NCI-H446 treated with DMSO at 0.1 percent for 48 hours (cell line): ENCODE results near the gene KMT2B.
"Not testable (repeated sequence)": the region's sequence is repeated elsewhere in the genome, so short reads cannot be mapped to it uniquely, and the experiment has no call there.

Experiments
- DNase-seq: peaks from one replicate; lab custom pipeline; 2025; lab: John Stamatoyannopoulos, UW

Gene KMT2B

DNA sequence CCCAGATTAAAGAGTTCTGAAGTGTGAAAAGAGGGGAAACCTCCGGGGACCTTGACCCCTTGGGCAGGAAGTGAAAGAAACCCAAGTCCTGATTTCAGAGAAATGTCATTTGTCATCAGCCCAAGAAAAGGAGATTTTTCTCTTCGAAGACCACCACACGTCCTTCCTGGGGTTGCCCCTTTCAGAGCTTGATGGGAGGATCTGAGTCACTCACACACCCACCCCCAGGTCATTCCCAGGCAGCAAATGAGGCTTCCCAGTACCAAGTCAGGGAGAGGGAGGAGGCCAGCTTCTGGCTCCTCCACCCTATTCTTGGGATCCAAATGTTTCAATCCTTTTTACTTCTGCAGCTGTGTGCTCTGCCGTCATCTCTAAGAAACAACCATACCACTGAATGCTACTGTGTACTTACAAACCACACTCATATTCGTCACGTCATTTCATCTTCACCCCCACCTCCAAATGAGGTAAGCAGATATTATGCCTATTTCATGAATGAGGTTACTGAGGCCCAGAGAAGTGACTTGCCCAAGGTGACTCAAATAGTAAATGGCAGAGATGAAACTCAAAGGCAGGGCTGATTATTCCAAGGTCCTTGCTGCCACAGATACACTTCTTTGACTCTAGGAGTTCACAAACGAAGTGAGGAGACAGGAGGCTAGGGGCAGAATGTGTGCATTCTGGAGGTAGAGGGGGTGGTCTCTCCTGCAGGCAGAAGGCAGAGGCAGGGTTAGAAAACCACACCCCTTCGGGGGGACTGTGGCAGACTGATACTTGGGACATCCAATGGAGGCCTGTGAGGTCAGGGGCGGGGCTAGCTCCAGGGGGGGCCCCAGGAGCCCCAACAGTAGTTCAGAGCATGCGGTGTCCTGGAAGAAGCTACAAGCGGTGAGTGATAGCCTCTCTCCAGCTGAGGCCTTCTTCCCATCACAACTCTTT, 5.0 kb upstream of the KMT2B start:
- DNase-seq, result no peak

DNA sequence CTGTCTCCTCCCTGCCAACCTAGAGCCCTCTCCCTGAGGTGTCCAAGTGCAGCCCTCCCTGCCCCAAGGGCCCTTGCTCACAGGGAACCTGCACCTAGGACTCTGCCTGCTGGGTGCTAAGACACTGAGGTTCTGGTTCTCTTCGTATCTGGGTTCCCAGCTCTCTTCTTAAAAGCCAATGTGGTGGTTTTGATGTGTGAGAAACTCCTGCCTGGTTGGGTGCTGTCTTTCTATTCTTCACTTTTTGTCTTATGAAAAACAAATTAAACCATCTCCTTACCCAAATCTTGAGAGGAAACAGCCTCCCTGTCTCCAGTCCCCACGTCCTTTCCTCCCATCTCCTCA, 4.3 kb upstream of the KMT2B start:
- DNase-seq, result no peak

DNA sequence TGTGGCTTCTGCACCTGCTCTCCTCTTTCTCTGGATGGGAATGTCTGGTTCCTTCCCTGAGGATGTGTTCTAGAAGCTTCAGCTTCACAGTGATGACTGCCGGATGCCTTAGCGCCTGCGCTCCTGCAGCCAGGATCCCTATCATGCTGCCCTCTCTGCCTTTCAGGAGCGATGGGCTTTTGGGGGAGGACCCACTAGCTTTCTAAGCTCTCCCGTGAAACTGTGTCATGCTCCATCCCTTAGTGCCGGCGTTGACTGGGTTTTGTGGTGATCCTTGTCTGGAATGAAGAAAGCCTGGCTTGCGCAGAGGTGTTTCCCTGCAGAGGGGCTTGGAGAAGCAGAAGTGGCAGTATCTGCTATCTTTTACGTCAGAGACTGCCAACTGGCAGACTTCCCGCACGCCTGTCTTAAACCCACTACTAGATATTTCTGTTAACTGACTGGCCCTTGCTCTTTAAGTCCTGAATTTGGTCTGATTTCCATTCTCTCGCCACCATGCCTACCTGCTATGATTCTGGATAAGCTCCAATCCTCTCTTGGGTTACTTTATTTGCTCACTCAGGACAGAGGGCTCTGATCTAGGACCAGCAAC, 3.8 kb upstream of the KMT2B start:
- no peak for DNase-seq

DNA sequence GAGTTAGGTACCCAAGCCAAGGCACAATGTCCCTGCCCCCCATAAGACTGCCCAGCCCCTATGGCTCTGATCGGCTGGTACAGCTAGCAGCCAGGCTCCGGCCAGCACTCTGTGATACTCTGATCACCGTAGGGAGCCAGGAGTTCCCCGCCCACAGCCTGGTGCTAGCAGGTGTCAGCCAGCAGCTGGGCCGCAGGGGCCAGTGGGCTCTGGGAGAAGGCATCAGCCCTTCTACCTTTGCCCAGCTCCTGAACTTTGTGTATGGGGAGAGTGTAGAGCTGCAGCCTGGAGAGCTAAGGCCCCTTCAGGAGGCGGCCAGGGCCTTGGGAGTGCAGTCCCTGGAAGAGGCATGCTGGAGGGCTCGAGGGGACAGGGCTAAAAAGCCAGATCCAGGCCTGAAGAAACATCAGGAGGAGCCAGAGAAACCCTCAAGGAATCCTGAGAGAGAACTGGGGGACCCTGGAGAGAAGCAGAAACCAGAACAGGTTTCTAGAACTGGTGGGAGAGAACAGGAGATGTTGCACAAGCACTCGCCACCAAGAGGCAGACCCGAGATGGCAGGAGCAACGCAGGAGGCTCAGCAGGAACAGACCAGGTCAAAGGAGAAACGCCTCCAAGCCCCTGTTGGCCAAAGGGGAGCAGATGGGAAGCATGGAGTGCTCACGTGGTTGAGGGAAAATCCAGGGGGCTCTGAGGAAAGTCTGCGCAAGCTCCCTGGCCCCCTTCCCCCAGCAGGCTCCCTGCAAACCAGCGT, 3.0 kb upstream of the KMT2B start:
- DNase-seq, result no peak

DNA sequence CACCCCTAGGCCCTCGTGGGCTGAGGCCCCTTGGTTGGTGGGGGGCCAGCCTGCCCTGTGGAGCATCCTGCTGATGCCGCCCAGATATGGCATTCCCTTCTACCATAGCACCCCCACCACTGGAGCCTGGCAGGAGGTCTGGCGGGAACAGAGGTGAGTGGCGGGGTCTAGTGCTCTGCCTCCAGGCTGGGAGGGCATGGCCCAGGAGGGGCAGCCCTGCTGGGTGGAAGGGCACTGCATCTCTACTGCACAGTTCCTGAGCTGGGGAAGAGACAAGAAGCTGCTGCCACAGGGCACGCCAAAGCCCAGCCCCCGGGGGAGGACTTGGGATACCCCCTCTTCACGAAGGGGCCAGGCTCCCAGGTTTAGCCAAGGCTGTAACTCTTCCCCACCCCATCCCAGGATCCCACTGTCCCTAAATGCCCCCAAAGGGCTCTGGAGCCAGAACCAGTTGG, 2.4 kb upstream of the KMT2B start:
- DNase-seq, result no peak

DNA sequence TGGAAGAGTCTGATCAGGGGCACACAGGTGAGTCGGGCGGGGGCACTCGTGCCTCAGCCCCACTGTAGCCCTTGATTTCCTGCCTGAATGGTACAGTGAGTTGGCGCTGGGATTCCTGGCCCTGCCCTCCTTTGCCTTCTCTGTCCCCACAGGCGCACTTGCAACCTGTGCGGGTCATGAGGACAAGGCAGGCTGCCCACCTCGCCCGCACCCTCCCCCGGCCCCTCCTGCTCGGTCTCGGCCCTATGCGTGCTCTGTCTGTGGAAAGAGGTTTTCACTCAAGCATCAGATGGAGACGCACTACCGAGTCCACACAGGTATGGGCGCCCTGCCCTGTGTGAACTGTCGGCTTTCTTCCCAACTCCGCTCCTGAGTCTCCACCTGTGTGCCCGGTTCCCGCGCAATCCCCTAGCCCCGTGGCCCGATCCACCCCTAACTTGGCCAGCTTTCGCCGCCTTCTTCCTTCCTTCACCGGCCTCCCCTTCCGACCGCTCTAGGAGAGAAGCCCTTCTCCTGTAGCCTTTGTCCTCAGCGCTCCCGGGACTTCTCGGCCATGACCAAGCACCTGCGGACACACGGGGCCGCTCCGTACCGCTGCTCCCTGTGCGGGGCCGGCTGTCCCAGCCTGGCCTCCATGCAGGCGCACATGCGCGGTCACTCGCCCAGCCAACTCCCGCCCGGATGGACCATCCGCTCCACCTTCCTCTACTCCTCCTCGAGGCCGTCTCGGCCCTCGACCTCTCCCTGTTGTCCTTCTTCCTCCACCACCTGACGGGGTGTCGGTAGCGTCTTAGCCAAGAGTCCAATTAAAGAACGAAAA, 1.6 kb upstream of the KMT2B start:
- no peak for DNase-seq

DNA sequence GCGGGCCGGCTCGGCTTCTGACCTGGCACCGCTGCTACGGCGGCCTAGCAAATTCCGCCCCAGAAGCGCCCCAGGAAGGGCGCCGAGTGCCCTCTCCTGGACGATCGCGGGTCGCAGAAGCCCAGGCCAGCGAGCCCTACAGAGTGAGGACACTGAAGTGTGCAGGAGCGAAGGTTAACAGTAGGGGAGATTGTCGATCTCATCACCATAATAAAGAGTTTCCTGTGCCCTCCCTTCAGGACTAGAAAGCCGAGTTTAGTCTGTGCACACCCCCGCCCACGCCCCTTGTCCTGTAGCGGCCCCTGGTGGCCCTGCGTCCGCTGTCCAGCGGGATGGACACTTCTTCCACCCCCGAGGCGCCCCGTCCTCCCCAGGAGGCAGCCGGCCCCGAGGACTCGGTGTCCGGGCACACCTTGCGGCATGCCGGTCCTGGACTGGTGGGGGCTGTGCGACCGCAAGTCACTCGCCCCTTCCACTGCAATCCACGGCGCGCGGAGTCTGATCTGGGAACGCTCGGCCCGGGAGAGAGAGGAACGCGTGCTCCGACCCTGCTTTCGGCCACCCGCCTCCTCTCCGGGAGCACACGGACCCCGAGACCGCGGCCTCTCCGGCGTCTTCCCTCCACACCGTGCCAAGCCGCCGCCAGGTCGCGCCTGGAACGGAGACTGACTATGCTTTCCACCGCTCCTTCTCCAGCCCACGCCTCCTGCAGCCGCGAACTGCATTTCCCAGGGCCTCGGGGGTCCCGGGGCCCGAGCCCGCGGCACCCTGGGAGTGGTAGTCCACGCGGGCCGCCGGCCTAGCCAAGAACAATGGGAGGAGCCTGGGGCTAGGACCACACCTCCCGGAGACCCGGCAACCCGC, 770 bp upstream of the KMT2B start:
- DNase-seq, result peak; percentile 49

DNA sequence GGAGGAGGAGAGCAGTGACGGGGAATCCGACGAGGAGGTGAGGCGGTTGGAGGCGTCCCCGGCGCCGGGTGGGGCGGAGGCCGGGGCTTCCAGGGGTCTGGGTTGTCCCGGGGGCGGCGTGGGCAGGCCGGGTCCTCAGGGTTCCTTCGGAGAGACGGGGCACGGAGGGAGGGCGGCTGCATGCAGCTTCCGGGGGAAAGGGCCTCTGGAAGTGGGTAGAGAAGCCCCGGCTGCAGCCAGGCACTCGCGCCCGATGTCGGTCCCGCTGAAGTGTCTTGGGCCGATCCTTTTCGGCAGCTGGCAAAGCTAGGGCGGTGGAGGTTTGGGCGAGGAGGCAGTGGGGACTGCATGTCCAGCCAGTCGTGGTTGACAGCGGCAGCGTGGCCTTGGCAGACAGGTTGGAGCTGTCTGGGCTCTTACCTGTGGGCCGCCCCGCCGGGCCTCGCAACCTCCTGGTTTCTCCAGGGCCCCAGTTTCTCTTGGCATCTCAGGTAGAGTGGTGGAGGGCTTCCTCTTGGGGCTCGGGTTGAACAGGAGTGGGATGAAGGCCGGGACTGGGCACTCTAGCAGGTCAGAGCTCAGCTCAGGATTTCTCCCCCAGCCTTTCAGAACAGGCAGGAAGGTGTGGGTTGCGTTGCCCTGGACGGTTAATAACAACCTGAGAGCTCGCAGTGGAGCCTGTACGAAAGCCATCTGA, 690 bp downstream of the KMT2B start:
- DNase-seq, result no peak

DNA sequence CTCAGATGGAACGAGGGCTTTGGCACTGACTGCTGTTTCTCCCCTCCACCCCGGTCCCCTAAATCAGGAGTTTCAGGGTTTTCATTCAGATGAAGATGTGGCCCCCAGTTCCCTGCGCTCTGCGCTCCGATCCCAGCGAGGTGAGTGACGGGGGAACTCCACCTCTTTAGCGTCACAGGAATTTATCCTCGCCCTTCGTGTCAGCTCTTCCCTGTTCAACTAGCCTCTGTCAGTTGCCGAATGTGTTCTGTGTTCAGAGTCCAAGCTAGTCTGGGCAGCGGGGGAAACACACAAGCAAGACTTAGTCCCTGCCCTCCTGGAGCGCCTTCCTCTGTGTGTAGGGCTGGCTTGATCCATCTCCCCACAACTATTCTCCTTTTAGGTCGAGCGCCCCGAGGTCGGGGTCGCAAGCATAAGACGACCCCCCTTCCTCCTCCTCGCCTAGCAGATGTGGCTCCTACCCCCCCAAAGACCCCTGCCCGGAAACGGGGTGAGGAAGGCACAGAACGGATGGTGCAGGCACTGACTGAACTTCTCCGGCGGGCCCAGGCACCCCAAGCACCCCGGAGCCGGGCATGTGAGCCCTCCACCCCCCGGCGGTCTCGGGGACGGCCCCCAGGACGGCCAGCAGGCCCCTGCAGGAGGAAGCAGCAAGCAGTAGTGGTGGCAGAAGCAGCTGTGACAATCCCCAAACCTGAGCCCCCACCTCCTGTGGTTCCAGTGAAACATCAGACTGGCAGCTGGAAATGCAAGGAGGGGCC, 1.8 kb downstream of the KMT2B start:
- DNase-seq, result no peak

DNA sequence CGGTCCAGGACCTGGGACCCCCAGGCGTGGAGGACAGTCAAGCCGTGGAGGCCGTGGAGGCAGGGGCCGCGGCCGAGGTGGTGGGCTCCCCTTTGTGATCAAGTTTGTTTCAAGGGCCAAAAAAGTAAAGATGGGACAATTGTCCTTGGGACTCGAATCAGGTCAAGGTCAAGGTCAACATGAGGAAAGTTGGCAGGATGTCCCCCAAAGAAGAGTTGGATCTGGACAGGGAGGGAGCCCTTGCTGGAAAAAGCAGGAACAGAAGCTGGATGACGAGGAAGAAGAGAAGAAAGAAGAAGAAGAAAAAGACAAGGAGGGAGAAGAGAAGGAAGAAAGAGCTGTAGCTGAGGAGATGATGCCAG, 2.3 kb downstream of the KMT2B start:
- DNase-seq, result no peak

DNA sequence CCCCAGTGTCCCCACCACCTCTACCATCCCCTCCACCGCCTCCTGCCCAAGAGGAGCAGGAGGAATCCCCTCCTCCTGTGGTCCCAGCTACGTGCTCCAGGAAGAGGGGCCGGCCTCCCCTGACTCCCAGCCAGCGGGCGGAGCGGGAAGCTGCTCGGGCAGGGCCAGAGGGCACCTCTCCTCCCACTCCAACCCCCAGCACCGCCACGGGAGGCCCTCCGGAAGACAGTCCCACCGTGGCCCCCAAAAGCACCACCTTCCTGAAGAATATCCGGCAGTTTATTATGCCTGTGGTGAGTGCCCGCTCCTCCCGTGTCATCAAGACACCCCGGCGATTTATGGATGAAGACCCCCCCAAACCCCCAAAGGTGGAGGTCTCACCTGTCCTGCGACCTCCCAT, 2.8 kb downstream of the KMT2B start:
- no peak for DNase-seq

DNA sequence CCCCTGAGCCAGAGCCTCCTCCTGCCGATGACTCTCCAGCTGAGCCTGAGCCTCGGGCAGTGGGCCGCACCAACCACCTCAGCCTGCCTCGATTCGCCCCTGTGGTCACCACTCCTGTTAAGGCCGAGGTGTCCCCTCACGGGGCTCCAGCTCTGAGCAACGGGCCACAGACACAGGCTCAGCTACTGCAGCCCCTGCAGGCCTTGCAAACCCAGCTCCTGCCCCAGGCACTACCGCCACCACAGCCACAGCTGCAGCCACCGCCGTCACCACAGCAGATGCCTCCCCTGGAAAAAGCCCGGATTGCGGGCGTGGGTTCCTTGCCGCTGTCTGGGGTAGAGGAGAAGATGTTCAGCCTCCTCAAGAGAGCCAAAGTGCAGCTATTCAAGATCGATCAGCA, 3.6 kb downstream of the KMT2B start:
- DNase-seq, result no peak

DNA sequence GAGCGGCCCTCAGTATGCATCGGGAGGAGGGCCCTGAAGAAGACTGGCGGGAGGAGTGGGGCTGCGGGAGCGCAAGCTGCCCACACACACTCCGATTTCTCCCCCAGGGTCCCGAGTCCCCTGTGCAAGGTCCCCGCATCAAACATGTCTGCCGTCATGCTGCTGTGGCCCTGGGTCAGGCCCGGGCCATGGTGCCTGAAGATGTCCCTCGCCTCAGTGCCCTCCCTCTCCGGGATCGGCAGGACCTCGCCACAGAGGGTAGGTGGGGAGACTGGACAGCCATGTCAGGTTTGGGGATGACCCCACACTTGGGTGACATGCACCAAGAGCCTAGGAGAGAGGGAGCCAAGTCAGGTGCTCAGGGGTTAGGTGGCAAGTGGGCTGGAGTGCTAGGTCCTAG, 4.7 kb downstream of the KMT2B start:
- DNase-seq, result no peak

DNA sequence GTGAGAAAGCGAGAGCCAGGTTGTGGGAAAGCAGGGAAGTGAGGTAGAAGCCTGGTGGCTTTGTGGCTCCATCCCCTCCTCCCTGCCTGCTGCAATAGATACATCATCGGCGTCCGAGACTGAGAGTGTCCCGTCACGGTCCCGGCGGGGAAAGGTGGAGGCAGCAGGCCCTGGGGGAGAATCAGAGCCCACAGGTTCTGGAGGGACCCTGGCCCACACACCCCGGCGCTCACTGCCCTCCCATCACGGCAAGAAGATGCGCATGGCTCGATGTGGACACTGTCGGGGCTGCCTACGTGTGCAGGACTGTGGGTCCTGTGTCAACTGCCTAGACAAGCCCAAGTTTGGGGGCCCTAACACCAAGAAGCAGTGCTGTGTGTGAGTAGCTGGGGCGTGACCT, 5.1 kb downstream of the KMT2B start:
- no peak for DNase-seq

DNA sequence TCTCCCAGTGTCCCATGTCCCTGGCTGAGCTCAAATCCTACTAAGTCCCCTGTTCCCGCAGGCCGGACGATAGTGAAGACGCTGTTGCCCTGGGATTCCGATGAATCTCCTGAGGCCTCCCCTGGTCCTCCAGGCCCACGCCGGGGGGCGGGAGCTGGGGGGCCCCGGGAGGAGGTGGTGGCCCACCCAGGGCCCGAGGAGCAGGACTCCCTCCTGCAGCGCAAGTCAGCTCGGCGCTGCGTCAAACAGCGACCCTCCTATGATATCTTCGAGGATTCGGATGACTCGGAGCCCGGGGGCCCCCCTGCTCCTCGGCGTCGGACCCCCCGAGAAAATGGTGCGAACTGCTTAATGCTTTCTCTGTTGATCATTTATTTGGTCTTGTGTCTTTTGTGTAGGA, 5.9 kb downstream of the KMT2B start:
- no peak for DNase-seq

DNA sequence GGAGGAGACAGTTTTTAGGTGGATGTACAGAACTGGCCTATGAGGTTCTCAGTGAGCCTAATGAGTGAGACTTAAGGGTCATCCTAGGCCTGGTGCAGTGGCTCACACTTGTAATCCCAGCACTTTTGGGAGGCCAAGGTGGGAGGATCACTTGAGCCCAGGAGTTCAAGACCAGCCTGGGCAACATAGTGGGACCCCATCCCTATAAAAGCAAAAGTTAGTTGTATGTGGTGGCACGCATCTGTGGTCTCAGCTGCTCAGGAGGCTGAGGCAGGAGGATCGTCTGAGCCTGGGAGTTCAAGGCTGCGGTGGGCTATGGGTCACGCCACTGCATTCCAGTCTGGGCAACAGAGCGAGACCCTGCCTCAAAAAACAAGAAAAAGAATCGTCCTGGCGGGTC, 6.3 kb downstream of the KMT2B start:
- not testable (repeated sequence) for DNase-seq

DNA sequence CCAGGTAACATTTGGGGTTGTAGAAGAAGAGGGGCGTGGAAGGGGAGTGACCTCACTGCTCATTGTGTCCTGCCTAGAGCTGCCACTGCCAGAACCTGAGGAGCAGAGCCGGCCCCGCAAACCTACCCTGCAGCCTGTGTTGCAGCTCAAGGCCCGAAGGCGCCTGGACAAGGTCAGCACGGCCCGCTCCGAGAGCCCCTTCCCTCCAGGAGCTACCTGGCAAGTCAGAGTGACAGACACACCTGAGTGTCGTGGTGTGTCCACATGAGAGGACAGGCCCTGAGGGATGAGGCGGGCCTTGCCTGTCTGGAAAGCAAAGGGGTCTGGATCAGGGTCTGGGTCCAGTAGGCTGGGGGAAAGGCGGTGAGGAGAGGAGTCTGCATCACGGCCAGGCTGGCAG, 6.8 kb downstream of the KMT2B start:
- DNase-seq, result no peak

DNA sequence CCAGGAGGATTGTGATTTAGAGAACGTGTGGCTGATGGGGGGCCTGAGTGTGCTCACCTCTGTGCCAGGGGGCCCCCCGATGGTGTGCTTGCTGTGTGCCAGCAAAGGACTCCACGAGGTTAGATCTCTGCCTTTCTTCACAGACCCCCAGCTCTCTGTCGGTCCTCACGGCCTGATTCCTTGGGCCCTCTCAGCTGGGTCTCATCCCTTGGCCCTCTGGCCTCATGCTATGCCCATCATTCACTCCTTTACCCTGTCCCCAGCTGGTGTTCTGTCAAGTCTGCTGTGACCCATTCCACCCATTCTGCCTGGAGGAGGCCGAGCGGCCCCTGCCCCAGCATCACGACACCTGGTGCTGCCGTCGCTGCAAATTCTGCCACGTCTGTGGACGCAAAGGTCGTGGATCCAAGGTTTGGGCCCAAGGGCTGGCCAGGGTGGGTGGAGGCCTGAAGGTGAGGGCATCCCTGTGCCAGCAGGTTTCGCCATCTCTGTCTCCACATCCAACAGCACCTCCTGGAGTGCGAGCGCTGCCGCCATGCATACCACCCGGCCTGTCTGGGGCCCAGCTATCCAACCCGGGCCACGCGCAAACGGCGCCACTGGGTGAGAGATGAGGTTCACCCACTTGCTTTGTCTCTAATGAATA, 7.5 kb downstream of the KMT2B start:
- no peak for DNase-seq
